Testis (tissue), 3 donors: ENCODE results near the gene CAMTA1. TPM values are rescaled to one million over a fixed set of nuclear protein-coding genes. Genes with fewer than 3 reads are reported as not detected.

ENCODE experiments used
- DNase-seq: peaks from one replicate; pipeline ENCODE4 v3.0.0-alpha.2; 2019
- H3K27ac ChIP-seq, 2 donors: fragments of 200-600 bp; sonication (generic); one replicate each; pipeline ENCODE4 v1.5.1; 2019
- H3K27me3 ChIP-seq: fragments of 200-600 bp; sonication (generic); one replicate; pipeline ENCODE4 v1.5.1; 2019
- H3K36me3 ChIP-seq: fragments of 200-600 bp; sonication (generic); one replicate; pipeline ENCODE4 v1.5.1; 2017; ENCODE audit warnings: low read depth; ENCODE audit errors: missing control alignments
- H3K4me1 ChIP-seq: fragments of 200-600 bp; sonication (generic); one replicate; pipeline ENCODE4 v1.5.1; 2019
- H3K4me3 ChIP-seq, 2 donors: fragments of 200-600 bp; sonication (generic); one replicate each; pipeline ENCODE4 v1.5.1; 2017 to 2019
- H3K9me3 ChIP-seq: fragments of 200-600 bp; sonication (generic); one replicate; pipeline ENCODE4 v1.5.1; 2017
- CTCF ChIP-seq, 3 experiments: fragments of 450-650 bp in 2 of 3; fragments of 200-600 bp in 1 of 3; sonication (generic) in 1 of 3; IDR thresholded peaks; one replicate each; pipeline ENCODE4 v1.5.1; 2016 to 2019; ENCODE audit warnings: antibody characterized with exemption in 3 of 3, mild to moderate bottlenecking in 2 of 3, moderate library complexity in 1 of 3
- POLR2A ChIP-seq: fragments of 450-650 bp; IDR thresholded peaks from one replicate; pipeline ENCODE4 v1.6.1; 2017; ENCODE audit warnings: antibody characterized with exemption, mild to moderate bottlenecking, moderate library complexity
- WGBS, 2 donors: methylation state at CpG; one replicate each; pipeline ENCODE4 v1.1.5; 2018; 5-methylcytosine and 5-hydroxymethylcytosine counted together
- intact Hi-C: fragments of 100-400 bp; cut with DNase I; formaldehyde crosslinking; loops from one replicate; pipeline ENCODE4 v1.15.1; 2023; ENCODE audit warnings: low total_unique reads
- polyA plus RNA-seq: library from polyadenylated mRNA; stranded (reverse); fragments of 350-450 nt; fragmentation: Illumina TruSeq; extraction: RNeasy Lipid Tissue Mini Kit (QIAGEN cat#74804); gene quantifications from one replicate; pipeline ENCODE4 v1.2.3, GENCODE V29; 2014; ENCODE audit warnings: low read depth, low replicate concordance; ENCODE audit not compliant: insufficient read depth
- total RNA-seq, 2 donors: library from RNA; depleted of rRNA; stranded (reverse); fragments of >200 nt; gene quantifications; one replicate each; pipeline ENCODE4 v1.2.3, GENCODE V29; 2016

CAMTA1 gene
- total and polyA plus RNA-seq, 3 donors from 2014 or later, result 116 to 158 (median 119) TPM

GRCh38 chr1:7294636-7295035, 509.4 kb downstream of the CAMTA1 start:
- H3K27ac ChIP-seq, result no peak overlapping the region

GRCh38 chr1:7295946-7296345, 510.7 kb downstream of the CAMTA1 start:
- H3K4me3 ChIP-seq, result no peak overlapping the region
- H3K9me3 ChIP-seq, result no peaks in the 10 kb centered on the region
- no peak overlapping the region for H3K27ac ChIP-seq
- H3K27me3 ChIP-seq, result no peaks in the 10 kb centered on the region
- 86 to 93% methylated on average over 6 of the region's 6 CpGs for WGBS, 2 donors
- no peaks in the 10 kb centered on the region for H3K4me1 ChIP-seq
- H3K36me3 ChIP-seq, result no peaks in the 10 kb centered on the region
- TF ChIP-seq CTCF (IDR thresholded peaks at IDR 0.05) (no peak), POLR2A (no peak)
- no peak for DNase-seq
- intact Hi-C loops, result no loop called here

More at GRCh38 chr1:7294636-7295035, 509.4 kb downstream of the CAMTA1 start:
- DNase-seq, result no peak
- intact Hi-C loops, result no loop called here
- H3K4me3 ChIP-seq, result no peak overlapping the region
- WGBS, 2 donors, result 93 to 95% methylated on average over 7 of the region's 7 CpGs
- TF ChIP-seq POLR2A, result no peak
- TF ChIP-seq CTCF (IDR thresholded peaks at IDR 0.05), result no peak
- H3K4me1 ChIP-seq, result no peaks in the 10 kb centered on the region
- no peaks in the 10 kb centered on the region for H3K36me3 ChIP-seq
- no peaks in the 10 kb centered on the region for H3K27me3 ChIP-seq
- H3K9me3 ChIP-seq, result no peaks in the 10 kb centered on the region

- no peak overlapping the region for H3K27ac ChIP-seq
- H3K4me1 ChIP-seq, result no peaks in the 10 kb centered on the region
- no peak for DNase-seq
- intact Hi-C loops, result no loop called here
- no peaks in the 10 kb centered on the region for H3K36me3 ChIP-seq
- H3K9me3 ChIP-seq, result no peaks in the 10 kb centered on the region
- TF ChIP-seq POLR2A (no peak), CTCF (IDR thresholded peaks at IDR 0.05) (no peak)
- H3K4me3 ChIP-seq, result no peak overlapping the region
- H3K27me3 ChIP-seq, result no peaks in the 10 kb centered on the region
Observed at GRCh38 chr1:7296968-7297367, 511.7 kb downstream of the CAMTA1 start.

- no peaks in the 10 kb centered on the region for H3K9me3 ChIP-seq
- intact Hi-C loops, result no loop called here
- H3K36me3 ChIP-seq, result no peaks in the 10 kb centered on the region
- H3K27ac ChIP-seq, result no peak overlapping the region
- no peaks in the 10 kb centered on the region for H3K4me1 ChIP-seq
- WGBS, 2 donors, result 77 to 82% methylated on average over 4 of the region's 4 CpGs
- no peaks in the 10 kb centered on the region for H3K27me3 ChIP-seq
- no peak for DNase-seq
- no peak overlapping the region for H3K4me3 ChIP-seq
- TF ChIP-seq CTCF (IDR thresholded peaks at IDR 0.05), result no peak
Observed at GRCh38 chr1:7298145-7298544, 512.9 kb downstream of the CAMTA1 start.

GRCh38 chr1:7298749-7299151, 513.5 kb downstream of the CAMTA1 start:
- no peak for DNase-seq
- 39 to 68% methylated on average over 4 of the region's 4 CpGs for whole genome bisulfite sequencing, 2 donors
- TF ChIP-seq CTCF (IDR thresholded peaks at IDR 0.05) (no peak), POLR2A (no peak)
- intact Hi-C loops, result no loop called here
- no peak overlapping the region for H3K4me3 ChIP-seq
- no peaks in the 10 kb centered on the region for H3K9me3 ChIP-seq
- H3K4me1 ChIP-seq, result no peaks in the 10 kb centered on the region
- H3K27me3 ChIP-seq, result no peaks in the 10 kb centered on the region
- H3K27ac ChIP-seq, result no peak overlapping the region
- H3K36me3 ChIP-seq, result no peaks in the 10 kb centered on the region
